ENCODE data around the gene TMEM131.

GRCh38 chr2:97752342-97753334 lies 243.1 kb downstream of the TMEM131 start:
- TF ChIP-seq CTCF (IDR thresholded peaks at IDR 0.05; ENCODE audit: insufficient read depth, low read depth, low read length) (no peak), EZH2 (IDR thresholded peaks at IDR 0.05; ENCODE audit: insufficient read depth, low read length) (no peak)

All from astrocyte (in vitro differentiated cells and primary cell).